ENCODE data around the gene COG8. TPM values are rescaled to one million over a fixed set of nuclear protein-coding genes. Genes with fewer than 3 reads are reported as not detected.

The COG8 gene
- total RNA-seq, 2 donors from 2014 or later, result 24.4 to 31.8 TPM

- no peaks in the 10 kb centered on the region for H3K27me3 ChIP-seq
- H3K4me3 ChIP-seq, result no peak overlapping the region
- H3K36me3 ChIP-seq, result peaks cover 55% of the 10 kb centered on the region
- TF ChIP-seq, protein P1, sequence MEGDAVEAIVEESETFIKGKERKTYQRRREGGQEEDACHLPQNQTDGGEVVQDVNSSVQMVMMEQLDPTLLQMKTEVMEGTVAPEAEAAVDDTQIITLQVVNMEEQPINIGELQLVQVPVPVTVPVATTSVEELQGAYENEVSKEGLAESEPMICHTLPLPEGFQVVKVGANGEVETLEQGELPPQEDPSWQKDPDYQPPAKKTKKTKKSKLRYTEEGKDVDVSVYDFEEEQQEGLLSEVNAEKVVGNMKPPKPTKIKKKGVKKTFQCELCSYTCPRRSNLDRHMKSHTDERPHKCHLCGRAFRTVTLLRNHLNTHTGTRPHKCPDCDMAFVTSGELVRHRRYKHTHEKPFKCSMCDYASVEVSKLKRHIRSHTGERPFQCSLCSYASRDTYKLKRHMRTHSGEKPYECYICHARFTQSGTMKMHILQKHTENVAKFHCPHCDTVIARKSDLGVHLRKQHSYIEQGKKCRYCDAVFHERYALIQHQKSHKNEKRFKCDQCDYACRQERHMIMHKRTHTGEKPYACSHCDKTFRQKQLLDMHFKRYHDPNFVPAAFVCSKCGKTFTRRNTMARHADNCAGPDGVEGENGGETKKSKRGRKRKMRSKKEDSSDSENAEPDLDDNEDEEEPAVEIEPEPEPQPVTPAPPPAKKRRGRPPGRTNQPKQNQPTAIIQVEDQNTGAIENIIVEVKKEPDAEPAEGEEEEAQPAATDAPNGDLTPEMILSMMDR (IDR thresholded peaks at IDR 0.05), result no peak
- DNase-seq (ENCODE audit: low spot score), result no peak
- H3K4me1 ChIP-seq, result peaks cover 0 to 42% of the 10 kb centered on the region in 2 donors
- H3K27ac ChIP-seq, result no peak overlapping the region
- H3K9me3 ChIP-seq, result no peaks in the 10 kb centered on the region
These were observed 13.6 kb downstream of the COG8 start for GRCh38 chr16:69325784-69326171.

DNA sequence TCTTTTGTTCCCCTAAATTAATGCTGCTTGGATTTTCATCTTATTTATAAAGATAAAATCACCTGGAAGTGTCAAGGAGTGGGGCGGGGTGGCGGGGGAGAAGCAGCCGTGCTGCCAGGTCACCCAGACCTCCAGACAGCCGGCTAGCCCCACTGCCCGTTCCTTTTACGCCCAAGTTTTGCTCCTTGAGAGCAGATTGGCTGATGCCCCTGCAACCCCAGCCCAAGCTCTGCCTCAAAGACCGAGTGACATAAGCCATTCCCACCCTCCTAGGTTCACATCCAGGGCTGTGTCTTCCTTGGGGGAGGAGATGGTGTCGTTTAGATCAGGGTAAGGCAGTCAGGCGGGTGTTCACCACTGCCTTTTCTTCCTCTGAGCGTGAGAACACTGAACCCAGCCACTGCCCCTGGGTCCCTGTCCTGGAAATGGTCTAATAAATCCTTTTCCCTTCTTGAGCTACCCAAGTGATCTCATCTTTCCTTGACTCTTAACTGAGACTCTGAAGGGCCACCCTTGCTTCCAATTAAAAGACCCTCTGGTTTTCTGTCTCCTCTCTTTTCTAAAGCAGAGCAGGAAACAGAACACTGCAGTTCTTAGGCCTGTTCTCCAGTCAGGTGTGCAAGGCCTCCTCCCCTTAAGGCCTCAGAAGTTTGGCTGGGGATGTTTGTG lies 14.6 kb downstream of the COG8 start:
- Histone ChIP-seq H3K27me3 (no peaks in the 10 kb centered on the region), H3K4me1 (peaks cover 0 to 39% of the 10 kb centered on the region in 2 donors), H3K36me3 (peaks cover 66% of the 10 kb centered on the region), H3K4me3 (no peak overlapping the region), H3K27ac (no peak overlapping the region), H3K9me3 (no peaks in the 10 kb centered on the region)
- DNase-seq (ENCODE audit: low spot score), result no peak
- TF ChIP-seq, protein P1 (IDR thresholded peaks at IDR 0.05), result no peak

GRCh38 chr16:69324013-69324531 lies 15.3 kb downstream of the COG8 start:
- H3K36me3 ChIP-seq, result peaks cover 72% of the 10 kb centered on the region
- no peak overlapping the region for H3K4me3 ChIP-seq
- no peaks in the 10 kb centered on the region for H3K9me3 ChIP-seq
- H3K27me3 ChIP-seq, result no peaks in the 10 kb centered on the region
- no peak overlapping the region for H3K27ac ChIP-seq
- no peak for DNase-seq (ENCODE audit: low spot score)
- TF ChIP-seq, protein P1 (IDR thresholded peaks at IDR 0.05), result no peak
- H3K4me1 ChIP-seq, result peaks cover 0 to 33% of the 10 kb centered on the region in 2 donors

GRCh38 chr16:69323415-69323814 lies 15.9 kb downstream of the COG8 start:
- Histone ChIP-seq H3K27ac (no peak overlapping the region), H3K4me1 (peaks cover 0 to 26% of the 10 kb centered on the region in 2 donors), H3K36me3 (peaks cover 79% of the 10 kb centered on the region), H3K4me3 (no peak overlapping the region), H3K9me3 (no peaks in the 10 kb centered on the region), H3K27me3 (no peaks in the 10 kb centered on the region)
- DNase-seq (ENCODE audit: low spot score), result no peak
- TF ChIP-seq, protein P1 (IDR thresholded peaks at IDR 0.05), result no peak

DNA sequence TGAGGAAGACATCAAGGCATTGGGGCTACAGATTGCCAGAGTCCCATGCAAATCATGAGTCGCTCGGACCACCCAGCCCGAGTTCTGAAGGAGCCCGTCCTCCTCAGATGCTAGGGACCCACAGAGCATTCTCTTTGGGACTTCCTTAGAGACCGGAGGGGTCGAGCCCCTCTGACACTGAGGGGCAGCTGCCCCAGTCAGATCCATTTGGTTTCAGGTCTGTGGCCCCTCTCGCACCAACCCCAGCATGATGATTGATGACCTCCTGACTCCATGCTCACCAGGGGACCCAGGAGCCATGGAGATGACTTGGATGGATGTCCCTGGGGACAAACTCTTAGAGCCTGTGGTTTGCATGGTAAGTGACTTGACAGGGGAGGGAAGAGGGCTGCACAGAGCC lies 17.0 kb downstream of the COG8 start:
- TF ChIP-seq, protein P1 (IDR thresholded peaks at IDR 0.05), result no peak
- H3K4me1 ChIP-seq, result peaks cover 0 to 17% of the 10 kb centered on the region in 2 donors
- no peak for DNase-seq (ENCODE audit: low spot score)
- H3K36me3 ChIP-seq, result peaks cover 85% of the 10 kb centered on the region
- H3K27me3 ChIP-seq, result no peaks in the 10 kb centered on the region
- no peak overlapping the region for H3K4me3 ChIP-seq
- H3K27ac ChIP-seq, result no peak overlapping the region
- no peaks in the 10 kb centered on the region for H3K9me3 ChIP-seq

Measured in right atrium auricular region (tissue), 2 donors.